ENCODE results near the gene PPARA. TPM values are rescaled to one million over a fixed set of nuclear protein-coding genes. Genes with fewer than 3 reads are reported as not detected.
A peak's percentile ranks its signal among the peaks of the same experiment; 100 is the strongest.

Gene PPARA
- total and polyA plus RNA-seq, 2 donors (not counting 1 experiment from before 2014, with no cell fraction given) = 4.1 to 29.8 TPM

GRCh38 chr22:46240073-46240472, 89.7 kb downstream of the PPARA start:
- no peaks in the 10 kb centered on the region for H3K9me3 ChIP-seq (ENCODE audit: control extremely low read depth in 1 of 3, control insufficient read depth in 2 of 3, insufficient read depth in 1 of 3, low read length in 2 of 3)
- DNase-seq (no peak), ATAC-seq (ENCODE audit: low read depth) (no peak)
- ChIA-PET POLR2A (no interaction called here), CTCF (no interaction called here)
- no peaks in the 10 kb centered on the region for H3K27me3 ChIP-seq (replicated peaks in 1 of 4; ENCODE audit: control extremely low read depth in 1 of 4, control insufficient read depth in 3 of 4, insufficient read depth in 4 of 4, low read length in 3 of 4)
- Mint-ChIP-seq H3K4me3 (peak overlapping the region; percentile 13), H3K4me1 (peaks cover 21% of the 10 kb centered on the region), H3K27ac (no peak overlapping the region), H3K27me3 (no peaks in the 10 kb centered on the region), H3K9me3 (ENCODE audit: insufficient read depth) (no peaks in the 10 kb centered on the region)
- H2AFZ ChIP-seq (ENCODE audit: insufficient read depth, low read depth, low read length, poor library complexity, severe bottlenecking) = no peak overlapping the region
- no peak overlapping the region for H3K9ac ChIP-seq (ENCODE audit: low read length)
- no peaks in the 10 kb centered on the region for H3K79me2 ChIP-seq (ENCODE audit: control insufficient read depth, insufficient read depth, low read length)
- H3K4me2 ChIP-seq (replicated peaks; ENCODE audit: low read depth, low read length, poor library complexity, severe bottlenecking) = peak overlapping the region; percentile 45
- no peak overlapping the region for H3K4me3 ChIP-seq (ENCODE audit: control extremely low read depth in 1 of 5, extremely low read depth in 1 of 5, insufficient read depth in 1 of 5, low read depth in 2 of 5, low read length in 4 of 5)
- intact Hi-C loops (cut with micrococcal nuclease) = no loop called here
- WGBS (ENCODE audit: insufficient coverage) = 13% methylated on average over 2 of the region's 2 CpGs
- H4K20me1 ChIP-seq (ENCODE audit: control insufficient read depth, insufficient read depth, low read length, poor library complexity, severe bottlenecking) = no peaks in the 10 kb centered on the region
- H3K4me1 ChIP-seq (ENCODE audit: control insufficient read depth in 2 of 2, insufficient read depth in 2 of 2, low read length in 2 of 2) = peaks cover 18 to 23% of the 10 kb centered on the region in 2 donors
- H3K36me3 ChIP-seq (replicated peaks in 1 of 2; ENCODE audit: control extremely low read depth in 1 of 2, control insufficient read depth in 1 of 2, extremely low read depth in 1 of 2, insufficient read depth in 2 of 2, low read length in 1 of 2) = peaks cover 0 to 15% of the 10 kb centered on the region in 2 experiments
- H3K27ac ChIP-seq (ENCODE audit: low read length in 2 of 2) = no peak overlapping the region
- TF ChIP-seq CTCF (IDR thresholded peaks at IDR 0.05) (no peak), EZH2 (IDR thresholded peaks at IDR 0.05; ENCODE audit: borderline replicate concordance, insufficient read depth, low read depth, low read length, poor library complexity, severe bottlenecking) (no peak)

- H3K27me3 Mint-ChIP-seq = no peaks in the 10 kb centered on the region
- peaks cover 18 to 23% of the 10 kb centered on the region in 2 donors for H3K4me1 ChIP-seq (ENCODE audit: control insufficient read depth in 2 of 2, insufficient read depth in 2 of 2, low read length in 2 of 2)
- peak overlapping the region; percentile 45 for H3K4me2 ChIP-seq (replicated peaks; ENCODE audit: low read depth, low read length, poor library complexity, severe bottlenecking)
- no peak overlapping the region for H3K27ac Mint-ChIP-seq
- H3K27me3 ChIP-seq (replicated peaks in 1 of 4; ENCODE audit: control extremely low read depth in 1 of 4, control insufficient read depth in 3 of 4, insufficient read depth in 4 of 4, low read length in 3 of 4) = no peaks in the 10 kb centered on the region
- no peak overlapping the region for H3K9ac ChIP-seq (ENCODE audit: low read length)
- no peak overlapping the region for H2AFZ ChIP-seq (ENCODE audit: insufficient read depth, low read depth, low read length, poor library complexity, severe bottlenecking)
- TF ChIP-seq CTCF (IDR thresholded peaks at IDR 0.05) (no peak), EZH2 (IDR thresholded peaks at IDR 0.05; ENCODE audit: borderline replicate concordance, insufficient read depth, low read depth, low read length, poor library complexity, severe bottlenecking) (no peak)
- H3K79me2 ChIP-seq (ENCODE audit: control insufficient read depth, insufficient read depth, low read length) = no peaks in the 10 kb centered on the region
- H3K9me3 Mint-ChIP-seq (ENCODE audit: insufficient read depth) = no peaks in the 10 kb centered on the region
- ATAC-seq (ENCODE audit: low read depth) (no peak), DNase-seq (no peak)
- H3K27ac ChIP-seq (ENCODE audit: low read length in 2 of 2) = no peak overlapping the region
- intact Hi-C loops (cut with micrococcal nuclease) = no loop called here
- H3K4me3 Mint-ChIP-seq = peak overlapping the region; percentile 13
- H3K9me3 ChIP-seq (ENCODE audit: control extremely low read depth in 1 of 3, control insufficient read depth in 2 of 3, insufficient read depth in 1 of 3, low read length in 2 of 3) = no peaks in the 10 kb centered on the region
- H3K4me3 ChIP-seq (ENCODE audit: control extremely low read depth in 1 of 5, extremely low read depth in 1 of 5, insufficient read depth in 1 of 5, low read depth in 2 of 5, low read length in 4 of 5) = no peak overlapping the region
- CTCF ChIA-PET = no interaction called here
- POLR2A ChIA-PET = no interaction called here
- H4K20me1 ChIP-seq (ENCODE audit: control insufficient read depth, insufficient read depth, low read length, poor library complexity, severe bottlenecking) = no peaks in the 10 kb centered on the region
- 51% methylated on average over 5 of the region's 6 CpGs for WGBS (ENCODE audit: insufficient coverage)
- H3K36me3 ChIP-seq (replicated peaks in 1 of 2; ENCODE audit: control extremely low read depth in 1 of 2, control insufficient read depth in 1 of 2, extremely low read depth in 1 of 2, insufficient read depth in 2 of 2, low read length in 1 of 2) = peaks cover 0 to 11% of the 10 kb centered on the region in 2 experiments
- peaks cover 21% of the 10 kb centered on the region for H3K4me1 Mint-ChIP-seq
Observed at GRCh38 chr22:46240506-46240905, 90.2 kb downstream of the PPARA start.

Measured in B cell (primary cell).